GM12875 (cell line): ENCODE measurements around the gene NDUFAF7.
"Not testable (repeated sequence)": the region's sequence is repeated elsewhere in the genome, so short reads cannot be mapped to it uniquely, and the experiment has no call there.

Source experiments
- H3K4me3 ChIP-seq: one replicate; pipeline ENCODE4 v1.5.1; 2011; ENCODE audit warnings: low read depth, low read length, control low read depth
- TF ChIP-seq, protein P1 (sequence below): IDR thresholded peaks from 2 replicates; pipeline ENCODE4 v1.5.1; 2011; ENCODE audit warnings: low read depth, mild to moderate bottlenecking, control low read depth, inconsistent platforms, low read length, moderate library complexity, borderline replicate concordance; ENCODE audit not compliant: insufficient read depth

The NDUFAF7 gene

GRCh38 chr2:37203708-37204107 lies 27.8 kb upstream of the NDUFAF7 start:
- no peak overlapping the region for H3K4me3 ChIP-seq

DNA sequence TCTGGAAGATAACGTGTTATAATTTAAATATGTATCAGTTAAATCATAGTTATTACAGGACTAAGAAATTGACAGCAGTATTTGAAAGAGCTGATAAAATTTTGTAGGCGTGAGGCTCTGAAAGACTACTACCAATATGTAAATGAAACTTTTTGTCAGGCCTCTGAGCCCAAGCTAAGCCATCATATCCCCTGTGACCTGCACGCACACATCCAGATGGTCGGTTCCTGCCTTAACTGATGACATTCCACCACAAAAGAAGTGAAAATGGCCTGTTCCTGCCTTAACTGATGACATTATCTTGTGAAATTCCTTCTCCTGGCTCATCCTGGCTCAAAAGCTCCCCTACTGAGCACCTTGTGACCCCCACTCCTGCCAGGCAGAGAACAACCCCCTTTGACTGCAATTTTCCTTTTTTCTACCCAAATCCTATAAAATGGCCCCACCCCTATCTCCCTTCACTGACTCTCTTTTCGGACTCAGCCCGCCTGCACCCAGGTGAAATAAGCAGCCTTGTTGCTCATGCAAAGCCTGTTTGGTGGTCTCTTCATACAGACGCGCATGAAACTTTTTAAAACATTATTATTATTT lies 26.3 kb upstream of the NDUFAF7 start:
- not testable (repeated sequence) for H3K4me3 ChIP-seq

More at GRCh38 chr2:37203708-37204107, 27.8 kb upstream of the NDUFAF7 start:
- TF ChIP-seq, protein P1, sequence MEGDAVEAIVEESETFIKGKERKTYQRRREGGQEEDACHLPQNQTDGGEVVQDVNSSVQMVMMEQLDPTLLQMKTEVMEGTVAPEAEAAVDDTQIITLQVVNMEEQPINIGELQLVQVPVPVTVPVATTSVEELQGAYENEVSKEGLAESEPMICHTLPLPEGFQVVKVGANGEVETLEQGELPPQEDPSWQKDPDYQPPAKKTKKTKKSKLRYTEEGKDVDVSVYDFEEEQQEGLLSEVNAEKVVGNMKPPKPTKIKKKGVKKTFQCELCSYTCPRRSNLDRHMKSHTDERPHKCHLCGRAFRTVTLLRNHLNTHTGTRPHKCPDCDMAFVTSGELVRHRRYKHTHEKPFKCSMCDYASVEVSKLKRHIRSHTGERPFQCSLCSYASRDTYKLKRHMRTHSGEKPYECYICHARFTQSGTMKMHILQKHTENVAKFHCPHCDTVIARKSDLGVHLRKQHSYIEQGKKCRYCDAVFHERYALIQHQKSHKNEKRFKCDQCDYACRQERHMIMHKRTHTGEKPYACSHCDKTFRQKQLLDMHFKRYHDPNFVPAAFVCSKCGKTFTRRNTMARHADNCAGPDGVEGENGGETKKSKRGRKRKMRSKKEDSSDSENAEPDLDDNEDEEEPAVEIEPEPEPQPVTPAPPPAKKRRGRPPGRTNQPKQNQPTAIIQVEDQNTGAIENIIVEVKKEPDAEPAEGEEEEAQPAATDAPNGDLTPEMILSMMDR: no peak

DNA sequence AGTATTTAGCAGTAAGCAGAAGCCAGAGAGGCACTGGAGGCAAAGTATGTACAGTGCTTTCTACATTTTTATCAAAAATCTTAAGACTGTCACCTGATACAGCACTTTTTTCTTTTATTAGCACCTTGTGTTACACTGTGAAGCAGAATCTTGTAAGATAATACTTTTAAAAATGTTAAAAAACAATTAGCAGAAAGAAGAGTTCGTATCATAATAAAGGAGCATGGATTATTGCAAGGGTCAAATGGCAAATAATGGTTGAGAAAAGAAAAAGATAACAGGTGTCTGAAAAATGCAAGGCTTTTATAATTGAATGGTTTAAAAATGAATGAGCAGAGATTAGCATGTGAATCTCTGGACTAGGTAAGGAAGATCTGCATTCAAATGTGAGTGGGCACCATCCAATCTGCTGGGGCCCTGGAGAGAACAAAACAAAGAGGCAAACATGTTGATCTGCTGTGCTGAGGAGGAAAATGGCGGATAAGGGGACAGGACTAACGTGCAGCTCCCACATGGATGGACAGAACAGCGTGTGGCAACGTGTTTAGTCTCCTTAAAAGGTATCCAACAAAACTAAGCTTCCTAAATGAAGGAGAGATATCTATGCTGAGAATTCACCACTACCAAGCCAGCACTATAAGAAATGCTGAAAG lies 25.6 kb upstream of the NDUFAF7 start:
- TF ChIP-seq, protein P1: no peak
- no peak overlapping the region for H3K4me3 ChIP-seq

DNA sequence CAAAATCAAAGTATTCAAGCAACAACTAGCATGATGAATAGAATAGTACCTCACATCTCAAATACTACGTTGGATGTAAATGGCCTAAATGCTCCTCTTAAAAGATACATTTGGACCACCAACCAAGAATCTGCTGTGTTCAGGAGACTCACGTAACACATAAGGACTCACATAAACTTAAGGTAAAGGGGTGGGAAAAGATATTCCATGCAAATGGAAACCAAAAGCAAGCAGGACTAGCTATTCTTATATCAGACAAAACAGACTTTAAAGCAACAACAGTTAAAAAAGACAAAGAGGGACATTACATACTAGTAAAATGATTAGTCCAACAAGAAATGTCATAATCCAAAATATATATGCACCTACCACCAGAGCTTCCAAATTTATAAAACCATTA lies 24.7 kb upstream of the NDUFAF7 start:
- not testable (repeated sequence) for H3K4me3 ChIP-seq

DNA sequence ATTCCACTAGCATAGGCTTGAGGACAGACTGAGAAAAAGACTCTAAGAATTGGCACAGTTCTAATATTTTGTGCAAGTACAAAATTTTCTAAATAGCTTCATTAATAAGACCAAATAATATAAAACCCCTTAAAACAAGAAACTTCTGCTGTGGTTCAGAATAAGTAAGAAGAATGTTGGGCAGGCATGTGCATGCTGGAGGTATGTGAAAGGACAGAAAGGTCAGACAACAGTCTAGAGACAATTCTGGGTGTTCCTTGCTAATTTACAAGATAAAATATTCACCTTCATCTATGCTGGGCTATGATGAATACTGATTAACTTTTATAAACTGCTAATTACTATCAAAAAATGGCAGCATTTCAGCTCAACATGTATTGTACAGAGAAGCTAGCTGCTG lies 20.2 kb upstream of the NDUFAF7 start:
- H3K4me3 ChIP-seq: no peak overlapping the region
- TF ChIP-seq, protein P1: no peak

DNA sequence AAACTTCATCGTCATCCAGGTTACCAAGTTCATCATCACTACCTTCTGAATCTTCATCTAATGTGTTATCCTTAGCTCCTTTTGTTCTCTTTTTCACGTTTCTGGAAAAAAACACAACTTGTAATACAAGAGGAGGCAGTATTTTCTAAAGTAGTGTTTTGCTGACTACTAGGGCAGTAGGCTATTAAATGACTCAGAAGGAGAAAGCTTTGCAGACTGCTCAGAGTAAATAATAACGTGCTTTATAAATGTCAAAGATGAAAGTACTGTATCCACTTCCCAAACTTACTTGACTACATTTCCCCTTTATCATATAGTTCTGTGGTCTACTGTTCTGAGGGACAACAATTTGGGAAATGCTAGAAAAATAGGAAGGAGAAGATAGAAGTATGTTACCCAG lies 19.5 kb upstream of the NDUFAF7 start:
- H3K4me3 ChIP-seq: no peak overlapping the region
- TF ChIP-seq, protein P1: no peak

- no peak overlapping the region for H3K4me3 ChIP-seq
- TF ChIP-seq, protein P1: no peak
Observed at GRCh38 chr2:37215250-37215649, 16.2 kb upstream of the NDUFAF7 start.

DNA sequence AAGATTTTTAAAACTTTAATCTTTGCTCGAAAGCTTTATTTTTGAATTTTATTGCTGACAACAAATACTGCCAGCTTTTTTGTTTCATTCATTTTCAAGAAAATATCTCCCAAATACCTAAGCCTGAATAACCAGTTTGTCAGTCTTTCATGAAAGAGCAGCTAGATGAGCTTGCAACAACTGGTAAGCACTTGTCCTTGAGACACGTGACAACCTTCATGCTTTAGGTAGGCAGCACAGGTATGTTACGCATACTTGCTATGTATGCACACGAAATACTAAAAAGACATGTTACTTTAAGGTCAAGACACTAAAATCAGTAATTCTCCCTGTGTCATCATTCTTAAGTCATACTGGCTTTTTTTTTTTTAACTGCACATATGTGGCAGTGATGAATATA lies 12.4 kb upstream of the NDUFAF7 start:
- no peak overlapping the region for H3K4me3 ChIP-seq
- TF ChIP-seq, protein P1: no peak
